ENCODE measurements around the gene DRGX.

DNA sequence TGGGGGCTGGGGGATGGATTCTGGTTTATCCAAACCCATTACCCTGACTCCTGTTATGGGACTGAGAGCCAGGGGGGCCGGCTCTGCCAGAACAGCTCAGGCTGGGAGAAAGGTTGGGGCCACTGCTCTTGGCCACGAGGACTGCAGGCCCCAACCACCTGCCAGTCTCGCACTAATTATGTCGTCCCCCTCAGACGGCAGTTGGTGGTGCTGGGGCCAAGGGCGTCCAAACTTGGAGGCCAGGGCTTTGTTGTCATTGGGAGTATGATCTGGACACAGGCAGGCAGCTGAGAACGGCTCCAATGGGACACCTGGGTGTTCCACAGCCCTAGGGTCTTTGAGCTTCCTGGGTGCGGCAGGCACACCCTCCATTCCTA lies 34.7 kb downstream of the DRGX start:
- TF ChIP-seq SPI1 (IDR thresholded peaks at IDR 0.05; ENCODE audit: low read depth, low read length) (no peak), POLR2AphosphoS5 (IDR thresholded peaks at IDR 0.05; ENCODE audit: low read depth, low read length) (no peak)

Measured in GM12891 (cell line).